HCT116 (cell line): Measurements from ENCODE around the gene CHST11. TPM values are rescaled to one million over a fixed set of nuclear protein-coding genes. Genes with fewer than 3 reads are reported as not detected.

ENCODE experiments used
- ATAC-seq: fragments of 200-7000 bp; cut with Tn5 transposase; 2 replicates; pipeline ENCODE4 v1.9.1; 2020; ENCODE audit warnings: mild to moderate bottlenecking, moderate library complexity
- BruUV-seq: library from RNA; stranded (reverse); fragments of 400-500 nt; replicated peaks from 2 replicates; lab custom pipeline; 2021; lab: Mats Ljungman, UMichigan
- CTCF ChIA-PET: fragments of 300-600 bp; sonication (Branson Sonifier 250); formaldehyde crosslinking; loops from one replicate; lab custom pipeline; 2021; ENCODE audit warnings: antibody characterized with exemption; lab: Charles Lee
- POLR2A ChIA-PET: fragments of 300-600, 350-600 bp; sonication (Branson Sonifier 250); formaldehyde crosslinking; loops from one replicate; lab custom pipeline; 2021; ENCODE audit warnings: antibody characterized with exemption; lab: Charles Lee
- RAD21 ChIA-PET, 2 experiments: fragments of 300-600 bp; sonication (Branson Sonifier 250); formaldehyde crosslinking; loops; one replicate each; lab custom pipeline; 2023; ENCODE audit warnings: low total read pairs in 2 of 2; ENCODE audit not compliant: uncharacterized antibody in 2 of 2, unreplicated experiment in 2 of 2, low non-redundant PET in 1 of 2; lab: Charles Lee
- DNase-seq: peaks from one replicate; pipeline ENCODE4 v3.0.0-alpha.2; 2010; ENCODE audit warnings: low read depth, low spot score
- H2AFZ ChIP-seq: fragments of 200-600 bp; shearing (Covaris generic), sonication (generic); 2 replicates; pipeline ENCODE4 v1.6.1; 2017; ENCODE audit warnings: low read depth, mixed run types, mixed read lengths, antibody characterized with exemption, low read length; ENCODE audit not compliant: poor library complexity, severe bottlenecking
- H3K27ac ChIP-seq: 2 replicates; pipeline ENCODE4 v1.5.1; 2012; ENCODE audit warnings: low read depth, low read length
- H3K27me3 ChIP-seq: fragments of 200-600 bp; sonication (generic); 2 replicates; pipeline ENCODE4 v1.6.1; 2016; ENCODE audit warnings: mixed run types, low read length, mixed read lengths; ENCODE audit not compliant: insufficient read depth
- H3K36me3 ChIP-seq, 2 experiments: fragments of 200-500 bp in 1 of 2; fragments of 200-600 bp in 1 of 2; sonication (Bioruptor generic) in 1 of 2; sonication (generic) in 1 of 2; 2 replicates each; pipeline versions ENCODE4 v1.5.1 to v1.6.1; 2014 to 2016; ENCODE audit warnings: low read length in 2 of 2, inconsistent platforms in 1 of 2, mixed read lengths in 1 of 2, mixed run types in 1 of 2; ENCODE audit not compliant: insufficient read depth in 2 of 2, control insufficient read depth in 1 of 2
- H3K4me1 ChIP-seq, 2 experiments: fragments of 200-600 bp in 1 of 2; sonication (generic) in 1 of 2; 2 replicates each; pipeline versions ENCODE4 v1.5.1 to v1.6.1; 2012 to 2017; ENCODE audit warnings: low read length in 2 of 2, inconsistent platforms in 1 of 2, mild to moderate bottlenecking in 1 of 2, mixed read lengths in 1 of 2, mixed run types in 1 of 2, moderate library complexity in 1 of 2; ENCODE audit not compliant: insufficient read depth in 2 of 2, control insufficient read depth in 1 of 2
- H3K4me2 ChIP-seq: fragments of 200-600 bp; sonication (generic); 2 replicates; pipeline ENCODE4 v1.6.1; 2017; ENCODE audit warnings: mixed run types, low read length, mixed read lengths
- H3K4me3 ChIP-seq, 2 experiments: fragments of 200-600 bp in 1 of 2; sonication (generic) in 1 of 2; replicated peaks in 1 of 2; 2 replicates each; pipeline ENCODE4 v1.5.1; 2011 to 2016; ENCODE audit warnings: low read length in 2 of 2, control low read depth in 1 of 2, low read depth in 1 of 2, mild to moderate bottlenecking in 1 of 2, mixed read lengths in 1 of 2, mixed run types in 1 of 2
- H3K79me2 ChIP-seq: fragments of 200-600 bp; sonication (generic); 2 replicates; pipeline ENCODE4 v1.6.1; 2017; ENCODE audit warnings: mild to moderate bottlenecking, mixed run types, low read length, moderate library complexity, mixed read lengths; ENCODE audit not compliant: insufficient read depth
- H3K9ac ChIP-seq: fragments of 200-600 bp; sonication (generic); 2 replicates; pipeline ENCODE4 v1.6.1; 2016; ENCODE audit warnings: low read length, mixed read lengths
- H3K9me2 ChIP-seq: fragments of 200-600 bp; sonication (generic), shearing (Covaris generic); 2 replicates; pipeline ENCODE4 v1.6.1; 2017; ENCODE audit warnings: mixed run types, mild to moderate bottlenecking, moderate library complexity; ENCODE audit not compliant: insufficient read depth
- H3K9me3 ChIP-seq, 2 experiments: fragments of 200-500 bp in 1 of 2; fragments of 200-600 bp in 1 of 2; sonication (Bioruptor generic) in 1 of 2; sonication (generic) in 1 of 2; 2 replicates each; pipeline ENCODE4 v1.6.1; 2014 to 2017; ENCODE audit warnings: low read length in 2 of 2, mixed read lengths in 2 of 2, inconsistent platforms in 1 of 2, low read depth in 1 of 2, mild to moderate bottlenecking in 1 of 2, mixed run types in 1 of 2, moderate library complexity in 1 of 2; ENCODE audit not compliant: control insufficient read depth in 1 of 2, insufficient read depth in 1 of 2
- H4K20me1 ChIP-seq: fragments of 200-600 bp; sonication (generic), shearing (Covaris generic); 2 replicates; pipeline ENCODE4 v1.6.1; 2017; ENCODE audit warnings: mixed run types, mild to moderate bottlenecking, moderate library complexity; ENCODE audit not compliant: insufficient read depth
- CBX3 ChIP-seq: IDR thresholded peaks from 2 replicates; pipeline ENCODE4 v1.6.1; 2012; ENCODE audit warnings: low read depth
- CEBPB ChIP-seq: IDR thresholded peaks from 2 replicates; pipeline ENCODE4 v1.6.1; 2012; ENCODE audit warnings: low read depth
- ELF1 ChIP-seq: IDR thresholded peaks from 2 replicates; pipeline ENCODE4 v1.6.1; 2012; ENCODE audit warnings: low read depth, borderline replicate concordance
- EZH2phosphoT487 ChIP-seq: fragments of 200-600 bp; IDR thresholded peaks from 2 replicates; pipeline ENCODE4 v1.6.1; 2018; ENCODE audit warnings: antibody characterized with exemption, borderline replicate concordance
- FOSL1 ChIP-seq: IDR thresholded peaks from 2 replicates; pipeline ENCODE4 v1.6.1; 2012; ENCODE audit warnings: low read depth
- JUND ChIP-seq: IDR thresholded peaks from 2 replicates; pipeline ENCODE4 v1.6.1; 2012
- POLR2AphosphoS5 ChIP-seq: IDR thresholded peaks from 2 replicates; pipeline ENCODE4 v1.6.1; 2011; ENCODE audit warnings: mild to moderate bottlenecking, low read depth, low read length, moderate library complexity
- RAD21 ChIP-seq: IDR thresholded peaks from 2 replicates; pipeline ENCODE4 v1.6.1; 2012; ENCODE audit warnings: low read depth, mild to moderate bottlenecking
- SIN3A ChIP-seq: IDR thresholded peaks from 2 replicates; pipeline ENCODE4 v1.6.1; 2012; ENCODE audit warnings: low read depth
- SP1 ChIP-seq: IDR thresholded peaks from 2 replicates; pipeline ENCODE4 v1.6.1; 2012; ENCODE audit warnings: low read depth
- TCF7L2 ChIP-seq: IDR thresholded peaks from 2 replicates; pipeline ENCODE4 v1.7.0; 2011; ENCODE audit warnings: borderline replicate concordance, inconsistent platforms; ENCODE audit not compliant: insufficient read depth, insufficient read length; ENCODE audit errors: extremely low read depth
- YY1 ChIP-seq: IDR thresholded peaks from 2 replicates; pipeline ENCODE4 v1.6.1; 2011; ENCODE audit warnings: low read length, low read depth, moderate library complexity, mild to moderate bottlenecking; ENCODE audit not compliant: insufficient replicate concordance; ENCODE audit errors: extremely low read depth
- ZFX ChIP-seq: fragments of 450-650 bp; IDR thresholded peaks from 2 replicates; pipeline ENCODE4 v1.6.1; 2017
- ZNF274 ChIP-seq: fragments of 200-500 bp; sonication (Bioruptor generic); IDR thresholded peaks from 2 replicates; pipeline ENCODE4 v1.6.1; 2014; ENCODE audit warnings: mild to moderate bottlenecking, low read depth, low read length, inconsistent platforms
- intact Hi-C: fragments of 100-400 bp; cut with micrococcal nuclease; formaldehyde crosslinking; loops from 2 replicates; pipeline ENCODE4 v1.10.0; 2022
- total RNA-seq: library from RNA; stranded (reverse); gene quantifications from one replicate; pipeline ENCODE4 v1.2.1, GENCODE V29; 2021; ENCODE audit not compliant: unreplicated experiment
- TF ChIP-seq, protein P1 (sequence below): IDR thresholded peaks from 2 replicates; pipeline ENCODE4 v1.6.1; 2012
- TF ChIP-seq, protein P2 (sequence below): IDR thresholded peaks from 2 replicates; pipeline ENCODE4 v1.6.1; 2012

The CHST11 gene
- total RNA-seq, 1 experiment from 2014 or later, result 10.1 TPM

DNA sequence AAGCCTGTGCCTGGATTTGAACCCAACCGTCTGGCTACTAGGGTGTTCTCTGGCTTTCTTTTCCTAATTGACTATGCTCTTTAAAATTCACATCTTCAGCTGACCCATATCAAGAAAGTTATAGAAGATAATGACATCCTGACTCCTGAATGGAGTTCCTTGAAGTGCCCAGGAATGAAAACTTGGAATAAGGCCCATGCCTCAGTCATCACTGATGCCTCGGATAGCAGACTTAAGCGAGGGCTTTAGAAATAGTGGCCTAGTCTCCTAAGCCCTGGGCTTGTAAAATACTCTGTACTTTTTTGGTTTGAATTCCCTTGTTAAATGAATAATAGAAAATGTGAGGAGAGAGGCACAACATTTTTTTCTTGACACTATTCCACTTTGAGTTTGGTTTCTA, 39.0 kb downstream of the CHST11 start:
- no peak overlapping the region for H3K27ac ChIP-seq
- no peaks in the 10 kb centered on the region for H3K9me2 ChIP-seq
- H4K20me1 ChIP-seq, result no peaks in the 10 kb centered on the region
- no peaks in the 10 kb centered on the region for H3K9me3 ChIP-seq
- no peak overlapping the region for H3K4me3 ChIP-seq
- ATAC-seq (no peak), DNase-seq (no peak)
- no peak for TF ChIP-seq SIN3A
- TF ChIP-seq CBX3, result no peak
- no peak for TF ChIP-seq TCF7L2
- no peak for TF ChIP-seq ZNF274
- TF ChIP-seq ZFX, result no peak
- TF ChIP-seq EZH2phosphoT487, result no peak
- no peak for TF ChIP-seq SP1
- no peak for TF ChIP-seq JUND
- TF ChIP-seq, protein P1, sequence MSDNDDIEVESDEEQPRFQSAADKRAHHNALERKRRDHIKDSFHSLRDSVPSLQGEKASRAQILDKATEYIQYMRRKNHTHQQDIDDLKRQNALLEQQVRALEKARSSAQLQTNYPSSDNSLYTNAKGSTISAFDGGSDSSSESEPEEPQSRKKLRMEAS, result no peak
- no peak for TF ChIP-seq POLR2AphosphoS5
- no peak for TF ChIP-seq YY1
- TF ChIP-seq ELF1, result no peak
- TF ChIP-seq, protein P2, sequence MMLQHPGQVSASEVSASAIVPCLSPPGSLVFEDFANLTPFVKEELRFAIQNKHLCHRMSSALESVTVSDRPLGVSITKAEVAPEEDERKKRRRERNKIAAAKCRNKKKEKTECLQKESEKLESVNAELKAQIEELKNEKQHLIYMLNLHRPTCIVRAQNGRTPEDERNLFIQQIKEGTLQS, result no peak
- TF ChIP-seq RAD21, result no peak
- no peak for TF ChIP-seq FOSL1
- TF ChIP-seq CEBPB, result no peak
- no peak overlapping the region for H2AFZ ChIP-seq
- ChIA-PET RAD21 (no interaction called here), POLR2A (no interaction called here), CTCF (no interaction called here)
- H3K79me2 ChIP-seq, result no peaks in the 10 kb centered on the region
- H3K4me1 ChIP-seq, result peaks cover 0 to 10% of the 10 kb centered on the region in 2 experiments; a peak in 2 of 4 replicates
- H3K36me3 ChIP-seq, result no peaks in the 10 kb centered on the region
- no peaks in the 10 kb centered on the region for H3K27me3 ChIP-seq
- intact Hi-C loops, result no loop called here
- H3K4me2 ChIP-seq, result no peak overlapping the region
- no peak overlapping the region for H3K9ac ChIP-seq
- no TSS peak for BruUV-seq
